Activated gamma-delta T cell (primary cell): Measurements from ENCODE around the gene TBC1D10A.

Experiments
- DNase-seq: peaks from one replicate; lab custom pipeline; 2025; lab: John Stamatoyannopoulos, UW
- total RNA-seq, 2 donors: gene quantifications; one replicate each; lab custom pipeline; 2026; lab: John Stamatoyannopoulos, UW

Gene TBC1D10A
- total RNA-seq: 35.7 to 37.6 reads per million in 2 donors

DNA sequence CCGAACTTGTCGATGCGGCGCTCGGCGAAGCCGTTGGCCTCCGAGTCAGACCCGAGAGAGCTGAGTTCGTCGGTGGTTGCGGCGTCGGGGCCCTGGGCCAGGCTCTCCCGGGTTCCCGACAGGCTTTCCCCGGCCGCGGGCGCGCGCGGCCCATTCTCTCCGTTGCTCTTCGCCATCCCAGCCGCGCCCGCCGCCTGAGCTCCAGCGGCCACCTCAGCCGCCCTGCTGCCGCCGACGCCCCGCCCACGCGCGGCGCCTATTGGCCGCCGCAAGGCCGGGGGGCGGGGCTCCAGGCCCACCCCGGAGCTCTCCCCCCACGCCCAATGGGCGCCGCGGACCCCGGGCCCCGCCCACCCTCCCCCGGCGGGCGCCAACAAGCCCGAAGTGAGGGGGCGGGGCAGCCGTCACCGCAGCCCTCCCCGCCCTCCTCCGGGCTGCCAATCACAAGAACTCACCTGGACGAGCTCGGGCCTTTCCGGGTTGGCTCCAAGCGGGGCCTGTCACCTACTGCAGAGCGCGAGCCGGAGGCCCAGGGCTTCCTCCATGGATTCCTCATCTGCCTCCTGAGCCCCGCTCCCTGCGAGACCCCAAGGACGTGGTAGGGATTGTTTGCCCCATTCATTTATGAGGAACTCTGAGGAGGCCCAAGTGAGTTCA, at the start of gene TBC1D10A:
TSS of gene TBC1D10A (minus strand) at position 236 of the 657 bp plus-strand sequence. CDS start at position 176, 60 bp downstream.
- DNase-seq: peak; percentile 92

DNA sequence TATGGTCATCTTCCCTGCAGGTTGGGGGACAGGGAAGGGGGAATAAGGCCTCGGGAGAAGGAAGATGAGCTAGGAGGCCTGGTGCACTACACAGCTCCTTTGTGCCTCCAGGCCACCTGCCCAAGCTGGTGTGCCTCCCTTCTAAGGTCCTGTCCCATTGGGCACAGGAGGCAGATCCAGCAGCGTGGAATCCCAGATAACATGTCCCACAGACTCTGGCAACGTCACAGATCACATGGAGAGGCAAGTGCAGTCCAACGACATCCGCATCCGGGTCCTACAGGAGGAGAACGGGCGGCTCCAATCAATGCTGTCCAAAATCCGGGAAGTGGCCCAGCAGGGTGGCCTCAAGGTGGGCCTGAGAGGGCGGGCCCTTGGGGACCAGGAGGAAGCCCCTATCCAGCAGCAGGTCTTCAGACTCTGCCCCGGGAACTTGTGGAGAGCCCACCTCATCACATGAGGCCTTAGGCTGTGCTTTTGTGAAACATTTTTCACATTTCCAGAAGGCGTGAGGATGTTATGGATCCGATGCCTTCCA, 48.6 kb upstream of the TBC1D10A start:
- DNase-seq: no peak

DNA sequence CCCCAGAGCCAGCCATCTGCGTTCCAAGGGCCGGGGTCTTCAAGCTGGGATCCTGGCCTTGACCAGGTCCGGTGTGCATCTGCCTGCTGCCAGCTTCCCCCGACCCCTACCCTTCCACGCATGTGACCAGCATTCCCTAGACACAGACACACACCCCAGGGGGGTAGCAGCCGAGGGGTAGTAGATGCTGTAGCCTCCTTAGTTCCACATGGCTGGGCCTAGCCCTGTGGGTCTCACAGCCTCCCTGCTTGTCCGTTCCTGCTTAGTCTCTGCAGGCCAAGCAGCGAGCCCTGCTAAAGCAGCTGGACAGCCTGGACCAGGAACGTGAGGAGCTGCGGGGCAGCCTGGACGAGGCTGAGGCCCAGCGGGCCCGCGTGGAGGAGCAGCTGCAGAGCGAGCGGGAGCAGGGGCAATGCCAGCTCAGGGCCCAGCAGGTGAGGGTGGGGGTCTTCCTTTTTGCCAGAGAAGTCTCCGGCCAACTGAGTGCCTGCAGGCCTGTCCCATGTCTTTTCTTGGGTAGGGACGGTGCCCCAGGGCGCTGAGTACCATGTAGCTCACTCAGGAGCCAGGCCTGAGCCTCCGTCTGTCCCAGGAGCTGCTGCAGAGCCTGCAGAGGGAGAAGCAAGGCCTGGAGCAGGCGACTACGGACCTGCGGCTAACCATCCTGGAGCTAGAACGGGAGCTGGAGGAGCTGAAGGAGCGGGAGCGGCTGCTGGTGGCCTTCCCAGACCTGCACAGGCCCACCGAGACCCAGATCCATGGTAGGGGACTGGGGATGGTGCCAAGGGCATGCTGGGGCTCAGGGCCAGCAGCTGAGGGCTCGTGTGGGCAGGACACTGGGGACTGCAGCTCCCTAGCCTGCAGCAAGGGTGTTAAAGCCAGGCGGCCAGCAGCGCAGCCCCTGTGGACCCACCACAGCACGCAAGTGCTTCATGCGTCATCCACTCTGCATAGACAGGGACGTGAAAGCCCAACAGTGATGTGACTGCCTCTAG, 46.9 kb upstream of the TBC1D10A start:
- no peak for DNase-seq

DNA sequence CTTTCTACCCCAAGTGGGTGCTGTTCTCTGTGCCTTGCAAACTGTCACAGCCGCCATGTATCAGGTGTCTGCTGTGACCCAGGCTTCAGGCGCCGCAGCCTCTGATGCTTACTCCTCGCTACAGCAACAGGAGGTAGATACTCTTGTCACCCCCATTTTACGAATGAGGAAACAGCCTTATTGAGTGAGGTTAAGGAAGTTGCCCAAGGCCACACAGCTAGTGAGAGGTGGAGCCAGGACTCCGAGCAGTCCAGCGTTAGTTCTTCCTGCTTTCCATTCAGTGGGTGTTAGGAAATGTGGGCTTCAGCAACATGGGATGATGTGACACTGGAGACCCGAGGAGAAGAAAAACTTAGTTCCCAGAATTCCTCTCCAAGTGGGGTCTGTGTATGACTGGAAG, 46.2 kb upstream of the TBC1D10A start:
- DNase-seq: no peak

DNA sequence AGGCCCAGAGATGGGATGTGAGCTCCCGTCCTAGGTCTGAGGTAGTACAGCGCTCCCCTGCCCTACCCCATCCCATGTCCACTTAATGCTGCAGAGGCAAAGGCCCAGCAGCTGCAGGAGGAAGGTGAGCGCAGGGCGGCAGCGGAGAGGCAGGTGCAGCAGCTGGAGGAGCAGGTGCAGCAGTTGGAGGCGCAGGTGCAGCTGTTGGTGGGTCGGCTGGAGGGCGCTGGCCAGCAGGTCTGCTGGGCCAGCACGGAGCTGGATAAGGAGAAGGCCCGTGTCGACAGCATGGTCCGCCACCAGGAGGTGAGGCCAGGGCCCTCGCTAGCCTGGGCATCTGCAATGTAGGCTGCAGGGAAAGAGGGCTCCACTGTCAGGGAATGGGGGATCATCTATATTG, 45.2 kb upstream of the TBC1D10A start:
- DNase-seq: no peak

- DNase-seq: no peak
These were observed 44.6 kb upstream of the TBC1D10A start for GRCh38 chr22:30371321-30371720.

GRCh38 chr22:30370641-30371230, 44.0 kb upstream of the TBC1D10A start:
- no peak for DNase-seq

GRCh38 chr22:30368420-30368819, 41.7 kb upstream of the TBC1D10A start:
- no peak for DNase-seq

DNA sequence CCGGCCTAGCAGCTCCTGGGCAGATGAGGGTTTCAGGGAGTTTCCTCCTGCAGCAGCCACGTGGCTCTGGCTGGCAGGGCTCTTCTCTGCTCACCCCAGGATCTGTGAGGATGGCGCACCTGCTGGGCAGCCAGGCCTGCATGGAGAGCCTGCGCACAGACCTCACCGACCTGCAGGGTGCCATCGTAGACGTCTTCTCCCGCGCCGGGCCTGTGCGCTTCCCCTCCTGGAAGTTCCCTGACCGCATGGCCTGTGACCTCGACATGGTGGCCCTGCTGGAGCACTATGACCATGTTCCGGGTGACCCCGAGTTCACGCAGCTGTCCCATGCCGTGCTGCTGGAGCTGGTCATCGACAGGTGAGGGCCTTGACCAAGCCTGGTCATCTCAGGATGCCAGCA, 39.1 kb upstream of the TBC1D10A start:
- no peak for DNase-seq

DNA sequence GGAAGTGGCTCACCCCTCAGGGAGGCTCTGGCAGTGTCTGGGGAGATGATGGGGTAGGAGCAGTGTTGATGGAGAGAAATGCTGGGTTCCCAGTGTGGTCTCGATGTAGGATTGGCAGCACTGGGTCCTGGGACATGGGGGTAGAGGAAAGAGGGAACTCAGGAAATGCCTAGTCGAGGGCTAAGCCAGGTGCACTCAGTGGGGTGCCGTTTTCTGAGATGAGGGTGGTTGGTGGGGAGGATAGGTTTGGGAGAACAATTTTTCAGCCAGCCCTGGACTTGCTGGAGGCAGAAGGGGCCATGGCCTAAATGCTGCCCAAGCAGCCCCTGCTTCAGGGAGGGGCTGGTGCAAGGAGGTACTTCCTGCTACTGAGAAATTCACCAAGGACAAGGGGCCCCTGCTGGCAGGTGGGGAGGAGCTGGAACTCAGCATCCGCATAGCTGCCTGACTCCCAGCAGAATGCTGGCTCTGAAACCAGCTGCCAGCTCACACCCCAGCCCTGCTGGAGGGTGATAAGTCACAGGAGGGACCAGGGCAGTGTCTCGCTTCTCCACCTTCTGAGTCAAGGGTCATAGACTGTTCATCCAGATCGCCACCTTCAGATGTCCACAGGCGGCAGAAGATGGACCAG, 36.0 kb upstream of the TBC1D10A start:
- no peak for DNase-seq

- no peak for DNase-seq
These were observed 35.3 kb upstream of the TBC1D10A start for GRCh38 chr22:30361916-30362650.

DNA sequence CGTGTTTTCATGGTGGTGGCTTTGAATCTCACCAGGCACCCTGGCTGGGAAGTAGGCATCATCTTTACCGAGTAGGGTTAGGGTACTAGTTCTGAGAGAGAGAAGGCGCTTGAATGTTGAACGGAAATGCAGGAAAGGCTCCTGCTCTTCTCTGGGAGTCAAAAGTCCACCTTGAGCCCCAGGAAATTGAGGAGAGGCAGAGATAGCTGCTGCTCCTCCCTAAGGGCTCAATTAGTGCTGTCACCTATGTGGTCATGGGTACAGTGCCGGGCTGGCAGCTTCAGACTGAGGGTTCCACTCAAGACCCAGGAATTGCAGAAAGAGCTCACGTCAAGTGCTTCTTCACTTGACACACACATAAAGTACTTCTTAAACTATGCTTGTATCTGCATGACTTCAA, 31.8 kb upstream of the TBC1D10A start:
- no peak for DNase-seq

DNA sequence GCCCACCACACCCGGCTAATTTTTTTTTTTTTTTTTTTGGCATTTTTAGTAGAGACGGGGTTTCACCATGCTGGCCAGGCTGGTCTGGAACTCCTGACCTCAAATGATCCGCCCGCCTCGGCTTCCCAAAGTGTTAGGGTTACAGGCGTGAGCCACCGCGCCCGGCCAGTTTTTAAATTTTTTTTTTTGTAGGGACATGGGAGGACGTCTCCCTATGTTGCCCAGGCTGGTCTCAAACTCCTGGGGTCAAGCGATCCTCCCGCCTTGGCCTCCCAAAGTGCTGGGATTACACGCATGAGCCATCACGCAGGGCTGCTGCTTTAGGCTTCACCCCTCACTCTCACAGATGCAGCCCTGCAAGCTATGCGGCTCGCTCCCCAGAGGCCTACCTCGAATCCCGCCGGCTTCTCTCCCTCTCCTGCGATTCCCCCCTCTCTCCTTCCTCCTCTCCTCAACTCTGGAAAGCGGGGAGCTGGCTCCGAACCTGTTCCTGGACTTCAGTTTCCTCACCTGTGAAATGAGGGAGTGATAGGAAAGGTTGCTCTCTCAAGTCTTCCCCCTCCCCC, 31.0 kb upstream of the TBC1D10A start:
- no peak for DNase-seq

DNA sequence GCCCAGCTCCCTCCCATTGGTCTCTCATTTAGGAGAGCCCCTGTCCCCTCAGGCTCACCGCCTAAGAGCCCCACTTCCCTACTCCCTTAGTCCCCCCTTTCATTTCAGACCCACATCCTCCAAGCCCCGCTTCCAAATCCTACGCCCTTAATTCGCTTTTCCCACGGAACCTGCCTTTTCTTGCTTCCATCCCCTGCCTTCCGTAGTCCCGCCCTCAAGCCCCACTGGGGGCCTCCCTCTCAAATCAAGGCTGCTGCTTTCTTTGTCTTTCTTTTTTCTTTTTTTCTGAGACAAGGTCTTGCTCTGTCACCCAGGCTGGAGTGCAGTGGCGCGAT, 30.5 kb upstream of the TBC1D10A start:
- no peak for DNase-seq

DNA sequence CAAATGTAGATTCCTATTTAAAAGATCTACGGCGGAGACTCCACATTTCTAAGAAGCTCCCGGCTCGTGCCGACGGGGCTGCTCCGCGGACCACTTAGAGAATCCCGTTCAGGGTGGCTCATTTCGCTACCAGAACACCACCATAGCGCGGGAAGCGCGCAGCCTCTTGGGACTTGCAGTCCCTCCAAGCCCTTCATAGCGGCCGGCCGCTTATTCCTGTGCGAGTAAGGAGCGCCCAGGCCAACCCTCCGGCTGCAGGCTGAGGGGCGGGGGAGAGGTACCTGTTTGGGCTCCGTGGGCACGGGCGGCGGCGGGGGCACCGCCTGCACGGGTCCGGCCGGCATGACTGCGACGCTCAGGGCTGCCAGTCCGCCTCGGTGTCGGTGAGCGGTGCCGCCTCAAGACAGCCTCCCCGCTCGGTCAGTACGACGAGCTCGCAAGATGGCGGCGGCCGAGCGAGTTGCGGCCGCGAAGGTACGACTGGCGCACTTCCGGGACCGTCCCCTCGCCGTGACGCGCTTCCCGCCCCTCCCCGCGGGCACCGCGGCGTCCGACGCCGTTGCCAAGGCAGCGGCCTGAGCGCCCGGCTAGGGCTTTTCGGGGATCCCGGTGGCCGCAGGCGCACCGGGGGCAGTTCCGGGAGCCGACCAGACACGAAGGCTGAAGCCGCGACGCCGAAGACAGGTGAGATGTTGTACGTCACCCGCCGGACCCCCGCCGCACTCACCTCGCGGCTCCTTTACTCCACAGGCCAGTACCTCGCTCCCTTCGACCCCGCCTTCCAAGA, 29.9 kb upstream of the TBC1D10A start, which contains the start of the genes CCDC157 and SF3A1:
TSS of gene CCDC157 (plus strand) at position 559 of the 787 bp plus-strand sequence. CDS start 8,994 bp downstream, outside the sequence.
TSS of gene SF3A1 (minus strand) at position 446 of the 787 bp plus-strand sequence. CDS start at position 344, 102 bp downstream.
- peak; percentile 83 for DNase-seq

- no peak for DNase-seq
These were observed 27.9 kb upstream of the TBC1D10A start for GRCh38 chr22:30354644-30355043.

- DNase-seq: no peak
These were observed 24.5 kb upstream of the TBC1D10A start for GRCh38 chr22:30351226-30351625.

DNA sequence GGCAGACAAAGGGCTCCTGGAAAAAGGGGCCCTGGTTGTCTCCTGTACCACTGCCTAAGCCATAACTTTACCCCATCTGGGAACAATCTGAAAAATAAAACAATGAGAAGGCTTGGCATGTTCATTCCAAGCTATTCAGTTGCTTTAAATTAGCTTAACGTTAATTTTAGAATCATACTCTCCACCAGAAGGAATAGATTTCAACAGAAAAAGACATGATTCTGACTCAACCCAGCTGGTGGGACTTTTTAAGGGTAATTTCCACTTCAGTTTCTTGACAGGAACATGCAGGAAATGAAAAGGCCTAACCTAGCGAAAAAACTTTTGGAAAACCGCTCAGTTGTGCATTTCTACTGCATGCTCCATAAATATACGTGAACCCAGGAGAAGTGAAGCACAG, 22.1 kb upstream of the TBC1D10A start:
- no peak for DNase-seq

DNA sequence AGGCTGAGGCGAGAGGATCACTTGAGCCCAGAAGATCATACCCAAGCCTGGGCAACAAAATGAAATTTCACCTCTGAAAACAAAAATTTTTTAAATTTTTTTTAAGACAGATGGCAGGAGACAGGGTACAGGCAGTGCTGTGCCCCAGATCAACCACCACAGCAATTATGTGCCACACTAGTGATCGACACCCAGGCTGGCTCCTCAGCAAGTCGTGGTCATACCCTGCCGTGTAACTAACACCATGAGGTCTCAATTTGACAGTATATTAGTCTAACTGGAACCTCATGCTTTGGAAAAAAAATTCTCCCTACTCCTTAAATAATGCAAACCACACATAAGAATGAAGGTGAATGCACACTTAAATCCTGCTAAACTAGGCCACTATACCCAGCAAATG, 21.7 kb upstream of the TBC1D10A start:
- DNase-seq: no peak
